ENCODE measurements around the gene TMEM266.

TMEM266 gene

GRCh38 chr15:76056931-76057330 lies 2.9 kb upstream of the TMEM266 start:
- no peak for TF ChIP-seq CTCF (conservative IDR thresholded peaks at IDR 0.05; ENCODE audit: low read length)
- no peak for TF ChIP-seq EZH2phosphoT487 (IDR thresholded peaks at IDR 0.05; ENCODE audit: borderline replicate concordance)
- peak overlapping the region; percentile 44 for H3K9ac ChIP-seq (ENCODE audit: low read depth, low read length, poor library complexity, severe bottlenecking)
- H3K27me3 ChIP-seq (ENCODE audit: insufficient read depth, low read length, poor library complexity, severe bottlenecking), result peaks cover 9% of the 10 kb centered on the region
- peak overlapping the region; percentile 86 for H3K4me2 ChIP-seq (ENCODE audit: low read depth, low read length, poor library complexity, severe bottlenecking)
- peak overlapping the region; percentile 70 for H3K4me3 ChIP-seq (ENCODE audit: low read length, poor library complexity, severe bottlenecking)
- no peaks in the 10 kb centered on the region for H3K9me3 ChIP-seq (ENCODE audit: insufficient read depth, low read depth, low read length)
- no peaks in the 10 kb centered on the region for H3F3A ChIP-seq (ENCODE audit: low read depth)
- H3K4me1 ChIP-seq (ENCODE audit: insufficient read depth, low read length, poor library complexity, severe bottlenecking), result peaks cover 16% of the 10 kb centered on the region
- H3K79me2 ChIP-seq (ENCODE audit: insufficient read depth, low read length), result no peaks in the 10 kb centered on the region
- peak overlapping the region; percentile 92 for H2AFZ ChIP-seq (ENCODE audit: low read length)
- H3K36me3 ChIP-seq (ENCODE audit: insufficient read depth, low read length), result no peaks in the 10 kb centered on the region
- H3K9me2 ChIP-seq (replicated peaks; ENCODE audit: low read depth, low read length), result no peaks in the 10 kb centered on the region
- H4K20me1 ChIP-seq (ENCODE audit: insufficient read depth, low read length, poor library complexity, severe bottlenecking), result no peaks in the 10 kb centered on the region

- Histone ChIP-seq H2AFZ (ENCODE audit: low read length) (peak overlapping the region; percentile 92), H4K20me1 (ENCODE audit: insufficient read depth, low read length, poor library complexity, severe bottlenecking) (no peaks in the 10 kb centered on the region), H3K79me2 (ENCODE audit: insufficient read depth, low read length) (no peaks in the 10 kb centered on the region), H3K9me3 (ENCODE audit: insufficient read depth, low read depth, low read length) (no peaks in the 10 kb centered on the region), H3K4me2 (ENCODE audit: low read depth, low read length, poor library complexity, severe bottlenecking) (peak overlapping the region; percentile 86), H3K9ac (ENCODE audit: low read depth, low read length, poor library complexity, severe bottlenecking) (peak overlapping the region; percentile 44), H3K4me3 (ENCODE audit: low read length, poor library complexity, severe bottlenecking) (peak overlapping the region; percentile 70), H3K36me3 (ENCODE audit: insufficient read depth, low read length) (no peaks in the 10 kb centered on the region), H3F3A (ENCODE audit: low read depth) (no peaks in the 10 kb centered on the region), H3K27me3 (ENCODE audit: insufficient read depth, low read length, poor library complexity, severe bottlenecking) (peaks cover 9% of the 10 kb centered on the region), H3K4me1 (ENCODE audit: insufficient read depth, low read length, poor library complexity, severe bottlenecking) (peaks cover 16% of the 10 kb centered on the region), H3K9me2 (replicated peaks; ENCODE audit: low read depth, low read length) (no peaks in the 10 kb centered on the region)
- TF ChIP-seq CTCF (conservative IDR thresholded peaks at IDR 0.05; ENCODE audit: low read length), result peak; percentile 87
- TF ChIP-seq EZH2phosphoT487 (IDR thresholded peaks at IDR 0.05; ENCODE audit: borderline replicate concordance), result no peak
Measured at GRCh38 chr15:76057332-76058000, 2.3 kb upstream of the TMEM266 start.

- H3K4me1 ChIP-seq (ENCODE audit: insufficient read depth, low read length, poor library complexity, severe bottlenecking), result peaks cover 16% of the 10 kb centered on the region
- H3K36me3 ChIP-seq (ENCODE audit: insufficient read depth, low read length), result no peaks in the 10 kb centered on the region
- peak overlapping the region; percentile 97 for H3K4me2 ChIP-seq (ENCODE audit: low read depth, low read length, poor library complexity, severe bottlenecking)
- peak overlapping the region; percentile 76 for H3K4me3 ChIP-seq (ENCODE audit: low read length, poor library complexity, severe bottlenecking)
- no peak for TF ChIP-seq EZH2phosphoT487 (IDR thresholded peaks at IDR 0.05; ENCODE audit: borderline replicate concordance)
- TF ChIP-seq CTCF (conservative IDR thresholded peaks at IDR 0.05; ENCODE audit: low read length), result peak; percentile 62
- no peaks in the 10 kb centered on the region for H3F3A ChIP-seq (ENCODE audit: low read depth)
- H2AFZ ChIP-seq (ENCODE audit: low read length), result peak overlapping the region; percentile 79
- no peaks in the 10 kb centered on the region for H3K9me3 ChIP-seq (ENCODE audit: insufficient read depth, low read depth, low read length)
- H3K79me2 ChIP-seq (ENCODE audit: insufficient read depth, low read length), result no peaks in the 10 kb centered on the region
- peaks cover 13% of the 10 kb centered on the region for H3K27me3 ChIP-seq (ENCODE audit: insufficient read depth, low read length, poor library complexity, severe bottlenecking)
- no peak overlapping the region for H3K9ac ChIP-seq (ENCODE audit: low read depth, low read length, poor library complexity, severe bottlenecking)
- H4K20me1 ChIP-seq (ENCODE audit: insufficient read depth, low read length, poor library complexity, severe bottlenecking), result no peaks in the 10 kb centered on the region
- no peaks in the 10 kb centered on the region for H3K9me2 ChIP-seq (replicated peaks; ENCODE audit: low read depth, low read length)
Measured at GRCh38 chr15:76058714-76059319, 968 bp upstream of the TMEM266 start.
